Measurements from ENCODE around the gene CCDC198. TPM values are rescaled to one million over a fixed set of nuclear protein-coding genes. Genes with fewer than 3 reads are reported as not detected.
A peak's percentile ranks its signal among the peaks of the same experiment; 100 is the strongest.

Gene CCDC198
- total and polyA plus RNA-seq, 2 donors, result under 0.01 TPM; not detected in 1

- no peak for DNase-seq (ENCODE audit: low read depth in 6 of 9, low spot score in 9 of 9)
Observed at GRCh38 chr14:57498659-57499058, 5.0 kb upstream of the CCDC198 start.

GRCh38 chr14:57498035-57498434 is 4.4 kb upstream of the CCDC198 start:
- Histone ChIP-seq H3K9me3 (ENCODE audit: control insufficient read depth in 2 of 2, insufficient read depth in 1 of 2, low read length in 1 of 2) (no peaks in the 10 kb centered on the region), H3K4me1 (ENCODE audit: control insufficient read depth in 2 of 2, insufficient read depth in 2 of 2, low read length in 2 of 2) (no peaks in the 10 kb centered on the region), H3K4me3 (ENCODE audit: low read length in 2 of 2) (no peak overlapping the region), H3K36me3 (ENCODE audit: control insufficient read depth in 2 of 2, insufficient read depth in 2 of 2, low read length in 1 of 2) (no peaks in the 10 kb centered on the region), H3K27ac (ENCODE audit: low read depth in 1 of 2, low read length in 1 of 2) (no peak overlapping the region), H3K27me3 (ENCODE audit: control insufficient read depth in 2 of 2, insufficient read depth in 1 of 2, low read length in 1 of 2) (no peaks in the 10 kb centered on the region)
- 93% methylated on average over 4 of the region's 4 CpGs for WGBS
- DNase-seq (ENCODE audit: low read depth in 6 of 9, low spot score in 9 of 9), result no peak

More at GRCh38 chr14:57498659-57499058, 5.0 kb upstream of the CCDC198 start:
- H3K9me3 ChIP-seq (ENCODE audit: control insufficient read depth in 2 of 2, insufficient read depth in 1 of 2, low read length in 1 of 2), result no peaks in the 10 kb centered on the region
- no peaks in the 10 kb centered on the region for H3K4me1 ChIP-seq (ENCODE audit: control insufficient read depth in 2 of 2, insufficient read depth in 2 of 2, low read length in 2 of 2)
- H3K36me3 ChIP-seq (ENCODE audit: control insufficient read depth in 2 of 2, insufficient read depth in 2 of 2, low read length in 1 of 2), result no peaks in the 10 kb centered on the region
- no peaks in the 10 kb centered on the region for H3K27me3 ChIP-seq (ENCODE audit: control insufficient read depth in 2 of 2, insufficient read depth in 1 of 2, low read length in 1 of 2)
- H3K4me3 ChIP-seq (ENCODE audit: low read length in 2 of 2), result no peak overlapping the region
- no peak overlapping the region for H3K27ac ChIP-seq (ENCODE audit: low read depth in 1 of 2, low read length in 1 of 2)

GRCh38 chr14:57495416-57495815 is 1.8 kb upstream of the CCDC198 start:
- DNase-seq (ENCODE audit: low read depth in 6 of 9, low spot score in 9 of 9), result no peak
- no peak overlapping the region for H3K27ac ChIP-seq (ENCODE audit: low read depth in 1 of 2, low read length in 1 of 2)
- no peak overlapping the region for H3K4me3 ChIP-seq (ENCODE audit: low read length in 2 of 2)
- H3K9me3 ChIP-seq (ENCODE audit: control insufficient read depth in 2 of 2, insufficient read depth in 1 of 2, low read length in 1 of 2), result no peaks in the 10 kb centered on the region
- no peaks in the 10 kb centered on the region for H3K36me3 ChIP-seq (ENCODE audit: control insufficient read depth in 2 of 2, insufficient read depth in 2 of 2, low read length in 1 of 2)
- no peaks in the 10 kb centered on the region for H3K4me1 ChIP-seq (ENCODE audit: control insufficient read depth in 2 of 2, insufficient read depth in 2 of 2, low read length in 2 of 2)
- 96% methylated on average over 2 of the region's 2 CpGs for WGBS
- H3K27me3 ChIP-seq (ENCODE audit: control insufficient read depth in 2 of 2, insufficient read depth in 1 of 2, low read length in 1 of 2), result no peaks in the 10 kb centered on the region

GRCh38 chr14:57492859-57493258 is 798 bp downstream of the CCDC198 start:
- WGBS, result 77% methylated on average over 2 of the region's 2 CpGs
- DNase-seq (ENCODE audit: low read depth in 6 of 9, low spot score in 9 of 9), result no peak
- Histone ChIP-seq H3K27ac (ENCODE audit: low read depth in 1 of 2, low read length in 1 of 2) (no peak overlapping the region), H3K36me3 (ENCODE audit: control insufficient read depth in 2 of 2, insufficient read depth in 2 of 2, low read length in 1 of 2) (no peaks in the 10 kb centered on the region), H3K4me3 (ENCODE audit: low read length in 2 of 2) (no peak overlapping the region), H3K27me3 (ENCODE audit: control insufficient read depth in 2 of 2, insufficient read depth in 1 of 2, low read length in 1 of 2) (no peaks in the 10 kb centered on the region), H3K4me1 (ENCODE audit: control insufficient read depth in 2 of 2, insufficient read depth in 2 of 2, low read length in 2 of 2) (no peaks in the 10 kb centered on the region), H3K9me3 (ENCODE audit: control insufficient read depth in 2 of 2, insufficient read depth in 1 of 2, low read length in 1 of 2) (no peaks in the 10 kb centered on the region)

- H3K27ac ChIP-seq (ENCODE audit: low read depth in 1 of 2, low read length in 1 of 2), result no peak overlapping the region
- no peaks in the 10 kb centered on the region for H3K9me3 ChIP-seq (ENCODE audit: control insufficient read depth in 2 of 2, insufficient read depth in 1 of 2, low read length in 1 of 2)
- H3K4me1 ChIP-seq (ENCODE audit: control insufficient read depth in 2 of 2, insufficient read depth in 2 of 2, low read length in 2 of 2), result no peaks in the 10 kb centered on the region
- no peaks in the 10 kb centered on the region for H3K36me3 ChIP-seq (ENCODE audit: control insufficient read depth in 2 of 2, insufficient read depth in 2 of 2, low read length in 1 of 2)
- no peak overlapping the region for H3K4me3 ChIP-seq (ENCODE audit: low read length in 2 of 2)
- 97% methylated on average over 1 of the region's 1 CpG for WGBS
- DNase-seq (ENCODE audit: low read depth in 6 of 9, low spot score in 9 of 9), result no peak
- no peaks in the 10 kb centered on the region for H3K27me3 ChIP-seq (ENCODE audit: control insufficient read depth in 2 of 2, insufficient read depth in 1 of 2, low read length in 1 of 2)
Observed at GRCh38 chr14:57491640-57492039, 2.0 kb downstream of the CCDC198 start.

GRCh38 chr14:57487771-57488170 is 5.9 kb downstream of the CCDC198 start:
- Histone ChIP-seq H3K4me3 (ENCODE audit: low read length in 2 of 2) (no peak overlapping the region), H3K27ac (ENCODE audit: low read depth in 1 of 2, low read length in 1 of 2) (no peak overlapping the region), H3K9me3 (ENCODE audit: control insufficient read depth in 2 of 2, insufficient read depth in 1 of 2, low read length in 1 of 2) (no peaks in the 10 kb centered on the region), H3K4me1 (ENCODE audit: control insufficient read depth in 2 of 2, insufficient read depth in 2 of 2, low read length in 2 of 2) (no peaks in the 10 kb centered on the region), H3K27me3 (ENCODE audit: control insufficient read depth in 2 of 2, insufficient read depth in 1 of 2, low read length in 1 of 2) (no peaks in the 10 kb centered on the region), H3K36me3 (ENCODE audit: control insufficient read depth in 2 of 2, insufficient read depth in 2 of 2, low read length in 1 of 2) (no peaks in the 10 kb centered on the region)
- DNase-seq (ENCODE audit: low read depth in 6 of 9, low spot score in 9 of 9), result no peak
- WGBS, result 92% methylated on average over 1 of the region's 1 CpG

- Histone ChIP-seq H3K36me3 (ENCODE audit: control insufficient read depth in 2 of 2, insufficient read depth in 2 of 2, low read length in 1 of 2) (no peaks in the 10 kb centered on the region), H3K4me1 (ENCODE audit: control insufficient read depth in 2 of 2, insufficient read depth in 2 of 2, low read length in 2 of 2) (no peaks in the 10 kb centered on the region), H3K27me3 (ENCODE audit: control insufficient read depth in 2 of 2, insufficient read depth in 1 of 2, low read length in 1 of 2) (no peaks in the 10 kb centered on the region), H3K9me3 (ENCODE audit: control insufficient read depth in 2 of 2, insufficient read depth in 1 of 2, low read length in 1 of 2) (no peaks in the 10 kb centered on the region), H3K4me3 (ENCODE audit: low read length in 2 of 2) (no peak overlapping the region), H3K27ac (ENCODE audit: low read depth in 1 of 2, low read length in 1 of 2) (no peak overlapping the region)
- 43% methylated on average over 3 of the region's 3 CpGs for WGBS
- DNase-seq (ENCODE audit: low read depth in 6 of 9, low spot score in 9 of 9), result peak in 3 of 9 donors; percentile 4 to 16 (median 5)
Observed at GRCh38 chr14:57486767-57487379, 6.8 kb downstream of the CCDC198 start.

GRCh38 chr14:57485635-57486034 is 8.0 kb downstream of the CCDC198 start:
- Histone ChIP-seq H3K4me3 (ENCODE audit: low read length in 2 of 2) (no peak overlapping the region), H3K9me3 (ENCODE audit: control insufficient read depth in 2 of 2, insufficient read depth in 1 of 2, low read length in 1 of 2) (no peaks in the 10 kb centered on the region), H3K27ac (ENCODE audit: low read depth in 1 of 2, low read length in 1 of 2) (no peak overlapping the region), H3K4me1 (ENCODE audit: control insufficient read depth in 2 of 2, insufficient read depth in 2 of 2, low read length in 2 of 2) (no peaks in the 10 kb centered on the region), H3K36me3 (ENCODE audit: control insufficient read depth in 2 of 2, insufficient read depth in 2 of 2, low read length in 1 of 2) (no peaks in the 10 kb centered on the region), H3K27me3 (ENCODE audit: control insufficient read depth in 2 of 2, insufficient read depth in 1 of 2, low read length in 1 of 2) (no peaks in the 10 kb centered on the region)
- DNase-seq (ENCODE audit: low read depth in 6 of 9, low spot score in 9 of 9), result no peak

- H3K36me3 ChIP-seq (ENCODE audit: control insufficient read depth in 2 of 2, insufficient read depth in 2 of 2, low read length in 1 of 2), result no peaks in the 10 kb centered on the region
- no peaks in the 10 kb centered on the region for H3K9me3 ChIP-seq (ENCODE audit: control insufficient read depth in 2 of 2, insufficient read depth in 1 of 2, low read length in 1 of 2)
- H3K4me1 ChIP-seq (ENCODE audit: control insufficient read depth in 2 of 2, insufficient read depth in 2 of 2, low read length in 2 of 2), result no peaks in the 10 kb centered on the region
- no peak overlapping the region for H3K4me3 ChIP-seq (ENCODE audit: low read length in 2 of 2)
- H3K27me3 ChIP-seq (ENCODE audit: control insufficient read depth in 2 of 2, insufficient read depth in 1 of 2, low read length in 1 of 2), result no peaks in the 10 kb centered on the region
- H3K27ac ChIP-seq (ENCODE audit: low read depth in 1 of 2, low read length in 1 of 2), result no peak overlapping the region
- no peak for DNase-seq (ENCODE audit: low read depth in 6 of 9, low spot score in 9 of 9)
- WGBS, result 59% methylated on average over 3 of the region's 3 CpGs
Observed at GRCh38 chr14:57482120-57482519, 11.5 kb downstream of the CCDC198 start.

GRCh38 chr14:57480051-57480450 is 13.6 kb downstream of the CCDC198 start:
- DNase-seq (ENCODE audit: low read depth in 6 of 9, low spot score in 9 of 9), result no peak
- Histone ChIP-seq H3K4me3 (ENCODE audit: low read length in 2 of 2) (no peak overlapping the region), H3K27me3 (ENCODE audit: control insufficient read depth in 2 of 2, insufficient read depth in 1 of 2, low read length in 1 of 2) (no peaks in the 10 kb centered on the region), H3K27ac (ENCODE audit: low read depth in 1 of 2, low read length in 1 of 2) (no peak overlapping the region), H3K36me3 (ENCODE audit: control insufficient read depth in 2 of 2, insufficient read depth in 2 of 2, low read length in 1 of 2) (no peaks in the 10 kb centered on the region), H3K9me3 (ENCODE audit: control insufficient read depth in 2 of 2, insufficient read depth in 1 of 2, low read length in 1 of 2) (no peaks in the 10 kb centered on the region), H3K4me1 (ENCODE audit: control insufficient read depth in 2 of 2, insufficient read depth in 2 of 2, low read length in 2 of 2) (no peaks in the 10 kb centered on the region)
- 96% methylated on average over 1 of the region's 1 CpG for whole genome bisulfite sequencing
